Endodermal cell (in vitro differentiated cells): ENCODE data around the gene STK36. TPM values are rescaled to one million over a fixed set of nuclear protein-coding genes. Genes with fewer than 3 reads are reported as not detected.

ENCODE experiments used
- DNase-seq: peaks from one replicate; pipeline ENCODE4 v3.0.0-alpha.2; 2017
- H3K27ac ChIP-seq: 2 replicates; pipeline ENCODE4 v1.5.1; 2013; ENCODE audit warnings: mild to moderate bottlenecking, low read depth, low read length, moderate library complexity
- H3K27me3 ChIP-seq: 2 replicates; pipeline ENCODE4 v1.6.1; 2013; ENCODE audit warnings: mild to moderate bottlenecking, low read length, moderate library complexity; ENCODE audit not compliant: insufficient read depth, control insufficient read depth, poor library complexity, severe bottlenecking
- H3K36me3 ChIP-seq: 2 replicates; pipeline ENCODE4 v1.7.0; 2013; ENCODE audit warnings: mild to moderate bottlenecking, low read length, moderate library complexity; ENCODE audit not compliant: control insufficient read depth, insufficient read depth
- H3K4me1 ChIP-seq: one replicate; pipeline ENCODE4 v1.7.0; 2013; ENCODE audit warnings: low read length; ENCODE audit not compliant: control insufficient read depth, insufficient read depth
- H3K4me3 ChIP-seq: 2 replicates; pipeline ENCODE4 v1.5.1; 2013; ENCODE audit warnings: mild to moderate bottlenecking, low read length, moderate library complexity
- H3K9ac ChIP-seq: 2 replicates; pipeline ENCODE4 v1.6.1; 2013; ENCODE audit warnings: mild to moderate bottlenecking, low read length, moderate library complexity; ENCODE audit not compliant: poor library complexity, severe bottlenecking; ENCODE audit errors: extremely low read depth
- H3K9me3 ChIP-seq: 2 replicates; pipeline ENCODE4 v1.6.1; 2013; ENCODE audit warnings: mild to moderate bottlenecking, low read length, moderate library complexity; ENCODE audit not compliant: control insufficient read depth
- H3K27ac Mint-ChIP-seq: 2 replicates; pipeline ENCODE4 v1.8.0; 2020; ENCODE audit warnings: mixed read lengths
- H3K27me3 Mint-ChIP-seq: 2 replicates; pipeline ENCODE4 v1.8.0; 2021; ENCODE audit warnings: mild to moderate bottlenecking, mixed read lengths; ENCODE audit not compliant: insufficient read depth
- H3K36me3 Mint-ChIP-seq: 2 replicates; pipeline ENCODE4 v1.8.0; 2020; ENCODE audit warnings: low read depth, mixed read lengths
- H3K4me1 Mint-ChIP-seq: 2 replicates; pipeline ENCODE4 v1.8.0; 2020; ENCODE audit warnings: mixed read lengths
- H3K4me3 Mint-ChIP-seq: 2 replicates; pipeline ENCODE4 v1.8.0; 2020; ENCODE audit warnings: mild to moderate bottlenecking, moderate library complexity, mixed read lengths
- H3K9me3 Mint-ChIP-seq: 2 replicates; pipeline ENCODE4 v1.8.0; 2020; ENCODE audit warnings: mild to moderate bottlenecking, mixed read lengths
- CTCF ChIP-seq: fragments of 200-600 bp; sonication (generic); conservative IDR thresholded peaks from 2 replicates; pipeline ENCODE4 v1.5.0; 2021; ENCODE audit warnings: antibody characterized with exemption, mild to moderate bottlenecking
- WGBS, 2 experiments: methylation state at CpG; one replicate each; pipeline versions ENCODE4 v1.1.5 to v1.1.7; 2013; ENCODE audit warnings: missing lambda C conversion rate in 2 of 2, mixed read lengths in 1 of 2; ENCODE audit not compliant: insufficient coverage in 1 of 2, insufficient read length in 1 of 2; 5-methylcytosine and 5-hydroxymethylcytosine counted together
- total RNA-seq, 2 donors: library from RNA; stranded (reverse); fragmentation: NEBNext Ultra II Directional in 1 of 2; extraction: Animal tissue kit (Norgen Biotek cat#: 25700) in 1 of 2; gene quantifications; 2 replicates in 1 of 2; 3 replicates in 1 of 2; pipeline ENCODE4 v1.2.1, GENCODE V29; 2021

STK36 gene
- total RNA-seq, 2 donors from 2014 or later, result 73.5 to 87.4 TPM

- Histone ChIP-seq H3K9ac (no peak overlapping the region), H3K27ac (no peak overlapping the region), H3K36me3 (peaks cover 56% of the 10 kb centered on the region), H3K4me1 (no peaks in the 10 kb centered on the region), H3K27me3 (no peaks in the 10 kb centered on the region), H3K4me3 (no peak overlapping the region), H3K9me3 (no peaks in the 10 kb centered on the region)
- Mint-ChIP-seq H3K36me3 (peaks cover 44% of the 10 kb centered on the region), H3K4me1 (peaks cover 17% of the 10 kb centered on the region), H3K9me3 (no peaks in the 10 kb centered on the region), H3K27ac (no peak overlapping the region), H3K27me3 (no peaks in the 10 kb centered on the region), H3K4me3 (no peak overlapping the region)
- TF ChIP-seq CTCF, result no peak
- DNase-seq, result no peak
- WGBS, 2 experiments, result 89 to 91% methylated on average over 1 to 8 of the region's 8 CpGs
These were observed 62.5 kb downstream of the STK36 start for GRCh38 chr2:218734190-218734975.

- no peak overlapping the region for H3K27ac ChIP-seq
- H3K27ac Mint-ChIP-seq, result no peak overlapping the region
- H3K9me3 ChIP-seq, result no peaks in the 10 kb centered on the region
- peaks cover 14% of the 10 kb centered on the region for H3K4me1 Mint-ChIP-seq
- 94 to 100% methylated on average over 1 to 2 of the region's 2 CpGs for WGBS, 2 experiments
- no peaks in the 10 kb centered on the region for H3K4me1 ChIP-seq
- H3K36me3 Mint-ChIP-seq, result peaks cover 51% of the 10 kb centered on the region
- no peak overlapping the region for H3K9ac ChIP-seq
- no peak overlapping the region for H3K4me3 ChIP-seq
- TF ChIP-seq CTCF, result no peak
- peaks cover 68% of the 10 kb centered on the region for H3K36me3 ChIP-seq
- no peaks in the 10 kb centered on the region for H3K27me3 ChIP-seq
- no peak for DNase-seq
- H3K4me3 Mint-ChIP-seq, result no peak overlapping the region
- H3K9me3 Mint-ChIP-seq, result no peaks in the 10 kb centered on the region
- no peaks in the 10 kb centered on the region for H3K27me3 Mint-ChIP-seq
These were observed 64.6 kb downstream of the STK36 start for GRCh38 chr2:218736531-218736930.

GRCh38 chr2:218743068-218743467, 71.2 kb downstream of the STK36 start:
- Histone ChIP-seq H3K9ac (no peak overlapping the region), H3K9me3 (no peaks in the 10 kb centered on the region), H3K27ac (no peak overlapping the region), H3K4me1 (no peaks in the 10 kb centered on the region), H3K36me3 (peaks cover 91% of the 10 kb centered on the region), H3K27me3 (no peaks in the 10 kb centered on the region), H3K4me3 (no peak overlapping the region)
- DNase-seq, result no peak
- H3K4me3 Mint-ChIP-seq, result no peak overlapping the region
- peaks cover 75% of the 10 kb centered on the region for H3K36me3 Mint-ChIP-seq
- H3K27me3 Mint-ChIP-seq, result no peaks in the 10 kb centered on the region
- H3K4me1 Mint-ChIP-seq, result no peaks in the 10 kb centered on the region
- no peaks in the 10 kb centered on the region for H3K9me3 Mint-ChIP-seq
- TF ChIP-seq CTCF, result no peak
- H3K27ac Mint-ChIP-seq, result no peak overlapping the region
- WGBS, 2 experiments, result 67 to 92% methylated on average over 1 to 6 of the region's 6 CpGs
